Activated CD8-positive, alpha-beta memory T cell treated with anti-CD3 and anti-CD28 coated beads for 4 hours (primary cell): Measurements from ENCODE around the gene FGFR3.

ENCODE experiments used
- DNase-seq, 2 donors: peaks; one replicate each; pipeline ENCODE4 v3.0.0-alpha.2; 2020; ENCODE audit warnings: low read depth in 2 of 2

Gene FGFR3

GRCh38 chr4:1770245-1770644 is 22.8 kb upstream of the FGFR3 start:
- DNase-seq: no peak

GRCh38 chr4:1770791-1771231 is 22.3 kb upstream of the FGFR3 start:
- DNase-seq: no peak

GRCh38 chr4:1771555-1772305 is 21.4 kb upstream of the FGFR3 start:
- DNase-seq: no peak

GRCh38 chr4:1772853-1773538 is 20.1 kb upstream of the FGFR3 start:
- no peak for DNase-seq

GRCh38 chr4:1773754-1774153 is 19.3 kb upstream of the FGFR3 start:
- no peak for DNase-seq

- no peak for DNase-seq
These were observed 17.2 kb upstream of the FGFR3 start for GRCh38 chr4:1775731-1776500.

- no peak for DNase-seq
These were observed 16.5 kb upstream of the FGFR3 start for GRCh38 chr4:1776521-1777161.

- no peak for DNase-seq
These were observed 15.1 kb upstream of the FGFR3 start for GRCh38 chr4:1777822-1778641.

- no peak for DNase-seq
These were observed 14.3 kb upstream of the FGFR3 start for GRCh38 chr4:1778642-1779392.

- DNase-seq: no peak
These were observed 13.3 kb upstream of the FGFR3 start for GRCh38 chr4:1779588-1780382.

- no peak for DNase-seq
These were observed 12.7 kb upstream of the FGFR3 start for GRCh38 chr4:1780435-1780834.

- no peak for DNase-seq
These were observed 10.1 kb upstream of the FGFR3 start for GRCh38 chr4:1783015-1783414.

- no peak for DNase-seq
These were observed 9.1 kb upstream of the FGFR3 start for GRCh38 chr4:1783970-1784369.

- no peak for DNase-seq
These were observed 8.7 kb upstream of the FGFR3 start for GRCh38 chr4:1784395-1784788.

- no peak for DNase-seq
These were observed 8.1 kb upstream of the FGFR3 start for GRCh38 chr4:1784789-1785591.

GRCh38 chr4:1785592-1785991 is 7.5 kb upstream of the FGFR3 start:
- no peak for DNase-seq

- DNase-seq: no peak
These were observed 6.3 kb upstream of the FGFR3 start for GRCh38 chr4:1786544-1787362.
